Muscle layer of duodenum (tissue), 2 donors: ENCODE measurements around the gene THRB.

Experiments used
- H3K27ac ChIP-seq: one replicate; pipeline ENCODE4 v1.7.0; 2013; ENCODE audit warnings: mild to moderate bottlenecking, low read length
- H3K27me3 ChIP-seq: one replicate; pipeline ENCODE4 v1.7.0; 2013; ENCODE audit warnings: low read depth, mild to moderate bottlenecking, control low read depth, low read length
- H3K36me3 ChIP-seq, 2 donors: one replicate each; pipeline ENCODE4 v1.7.0; 2013; ENCODE audit warnings: low read length in 2 of 2, control low read depth in 1 of 2, mild to moderate bottlenecking in 1 of 2; ENCODE audit not compliant: insufficient read depth in 2 of 2, control insufficient read depth in 1 of 2
- H3K4me1 ChIP-seq, 2 donors: one replicate each; pipeline ENCODE4 v1.7.0; 2013; ENCODE audit warnings: low read length in 2 of 2, mild to moderate bottlenecking in 2 of 2, control low read depth in 1 of 2, moderate library complexity in 1 of 2; ENCODE audit not compliant: insufficient read depth in 2 of 2, control insufficient read depth in 1 of 2
- H3K4me3 ChIP-seq, 2 donors: one replicate each; pipeline ENCODE4 v1.7.0; 2013; ENCODE audit warnings: low read length in 2 of 2, low read depth in 1 of 2, mild to moderate bottlenecking in 1 of 2
- H3K9me3 ChIP-seq, 2 donors: one replicate each; pipeline ENCODE4 v1.7.0; 2013; ENCODE audit warnings: low read length in 2 of 2, control low read depth in 1 of 2, mild to moderate bottlenecking in 1 of 2; ENCODE audit not compliant: control insufficient read depth in 1 of 2
- donor health status: healthy.

THRB gene

DNA sequence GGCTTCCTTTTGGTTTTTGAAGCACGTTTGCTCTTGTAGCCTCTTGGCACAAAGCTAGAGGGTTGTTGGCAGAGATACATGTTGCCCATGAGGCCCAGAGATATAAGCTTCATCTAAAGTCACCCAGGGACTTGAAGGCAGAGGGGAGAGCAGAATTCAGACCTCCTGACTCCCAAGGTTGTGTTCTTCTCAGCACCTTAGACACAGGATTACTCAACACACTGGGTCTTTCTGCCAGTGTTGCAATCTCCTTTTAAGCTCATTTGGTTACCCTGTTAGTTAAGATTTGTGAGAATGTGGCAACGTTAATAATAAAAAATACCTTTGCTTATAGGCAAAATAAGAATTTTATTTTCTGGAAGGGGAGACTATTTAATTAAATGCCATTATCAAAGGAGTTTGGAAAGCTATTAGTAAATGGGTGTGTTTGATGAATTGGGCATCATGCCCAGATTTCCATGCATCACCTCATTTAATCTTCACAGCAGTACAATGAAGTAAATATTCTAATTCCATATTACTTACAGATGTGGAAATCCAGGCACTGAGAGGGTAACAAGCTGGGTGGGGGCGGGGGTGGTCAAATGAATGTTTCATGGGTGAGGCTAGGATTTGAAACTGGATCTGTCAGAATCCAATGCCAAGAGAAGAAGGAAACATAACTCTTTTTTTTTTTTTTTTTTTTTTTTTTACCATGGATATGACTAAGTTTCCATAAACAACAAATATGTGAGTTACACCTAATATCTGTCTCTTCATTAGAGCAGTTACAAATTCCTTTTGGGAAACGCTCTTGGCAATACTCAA lies 366.2 kb downstream of the THRB start:
- H3K4me3 ChIP-seq = no peak overlapping the region
- H3K36me3 ChIP-seq = peaks cover 0 to 17% of the 10 kb centered on the region in 2 donors
- H3K4me1 ChIP-seq = peaks cover 0 to under 1% of the 10 kb centered on the region in 2 donors
- H3K9me3 ChIP-seq = no peaks in the 10 kb centered on the region
- H3K27ac ChIP-seq = no peak overlapping the region
- no peaks in the 10 kb centered on the region for H3K27me3 ChIP-seq

DNA sequence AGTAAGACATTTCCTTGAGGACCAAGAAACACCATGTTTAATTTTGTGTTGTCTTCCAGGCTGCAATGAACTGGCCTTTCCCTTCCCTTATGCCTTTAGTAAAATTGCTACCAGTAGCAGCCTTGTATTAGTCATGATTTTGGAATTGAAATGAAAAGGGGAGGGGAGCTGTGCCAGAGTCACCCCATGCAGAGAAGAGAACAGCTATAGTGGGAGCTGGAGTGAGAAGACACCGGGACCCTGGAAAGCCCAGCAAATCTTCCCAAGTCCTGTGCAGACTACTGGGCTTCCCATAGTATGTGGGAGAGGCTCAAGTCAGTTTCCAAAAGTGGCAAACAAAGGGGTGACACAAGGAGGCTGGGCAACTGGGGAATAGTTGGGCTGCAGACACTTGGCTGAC lies 371.1 kb downstream of the THRB start:
- Histone ChIP-seq H3K4me3 (no peak overlapping the region), H3K27me3 (no peaks in the 10 kb centered on the region), H3K27ac (no peak overlapping the region), H3K9me3 (no peaks in the 10 kb centered on the region), H3K4me1 (no peaks in the 10 kb centered on the region), H3K36me3 (peaks cover 0 to 23% of the 10 kb centered on the region in 2 donors)

DNA sequence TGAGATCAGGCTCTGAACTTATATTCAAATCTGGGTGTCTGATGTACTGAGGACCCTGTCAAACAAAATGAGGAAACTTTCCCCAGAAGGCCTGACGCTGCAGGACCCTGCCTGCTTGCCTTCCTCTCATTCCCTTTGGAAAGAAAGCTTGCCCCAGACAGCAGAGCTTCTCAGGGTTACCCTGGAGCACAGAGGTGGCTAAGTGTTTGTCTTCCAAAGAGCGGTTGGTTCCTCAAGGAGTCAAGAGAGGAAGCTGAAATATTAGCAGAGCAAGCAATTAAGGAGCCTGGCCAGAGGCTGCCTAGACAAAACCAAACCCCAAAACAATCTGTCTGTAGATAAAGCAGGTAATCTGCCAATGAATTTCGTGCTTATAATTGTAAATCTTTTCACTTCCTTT lies 374.2 kb downstream of the THRB start:
- no peak overlapping the region for H3K4me3 ChIP-seq
- H3K27ac ChIP-seq = no peak overlapping the region
- peaks cover 0 to 10% of the 10 kb centered on the region in 2 donors for H3K36me3 ChIP-seq
- no peaks in the 10 kb centered on the region for H3K27me3 ChIP-seq
- H3K9me3 ChIP-seq = no peaks in the 10 kb centered on the region
- H3K4me1 ChIP-seq = no peaks in the 10 kb centered on the region

DNA sequence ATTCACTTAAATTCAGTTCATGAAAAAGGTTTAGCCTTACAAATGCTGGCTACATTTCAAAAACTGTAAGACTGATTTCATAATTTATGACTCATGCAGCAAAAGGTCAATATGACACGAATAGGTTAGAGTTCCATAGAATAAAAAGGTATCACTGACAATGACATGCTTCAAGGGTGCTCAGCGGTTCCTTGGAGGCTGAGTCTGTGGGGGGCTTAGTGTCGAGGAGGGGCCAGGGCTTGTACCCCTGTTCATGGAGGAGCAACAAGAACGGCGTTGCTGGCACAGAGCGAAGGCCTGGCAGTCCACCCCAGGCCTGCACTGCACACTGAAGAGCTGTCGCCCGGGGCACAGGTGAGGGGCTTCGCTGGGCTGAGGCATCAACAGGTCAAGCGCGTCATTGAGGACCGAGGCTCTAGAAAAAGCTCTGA lies 375.3 kb downstream of the THRB start:
- no peak overlapping the region for H3K27ac ChIP-seq
- H3K4me1 ChIP-seq = no peaks in the 10 kb centered on the region
- no peaks in the 10 kb centered on the region for H3K27me3 ChIP-seq
- no peaks in the 10 kb centered on the region for H3K9me3 ChIP-seq
- peaks cover 0 to 10% of the 10 kb centered on the region in 2 donors for H3K36me3 ChIP-seq
- H3K4me3 ChIP-seq = no peak overlapping the region

DNA sequence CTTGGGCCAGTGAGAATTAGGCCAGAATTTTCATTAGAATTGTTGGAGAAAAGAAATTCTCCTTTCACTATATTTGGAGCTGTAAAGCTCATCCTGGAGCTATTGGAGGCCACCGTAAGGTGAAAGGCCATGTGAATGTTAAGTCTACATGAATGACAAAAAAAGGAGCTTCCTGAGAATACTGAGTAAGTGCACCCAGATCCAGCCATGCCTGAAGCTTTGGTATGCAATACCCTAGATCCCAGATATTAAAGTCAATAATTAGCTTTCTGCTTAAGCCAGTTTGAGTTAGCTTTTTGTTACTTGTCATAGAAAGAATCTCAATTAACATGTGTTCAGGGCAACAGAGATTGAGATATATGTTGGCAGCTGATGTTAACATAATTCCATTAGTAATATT lies 377.1 kb downstream of the THRB start:
- Histone ChIP-seq H3K9me3 (no peaks in the 10 kb centered on the region), H3K27me3 (no peaks in the 10 kb centered on the region), H3K4me3 (no peak overlapping the region), H3K27ac (no peak overlapping the region), H3K4me1 (no peaks in the 10 kb centered on the region), H3K36me3 (peaks cover 0 to 2% of the 10 kb centered on the region in 2 donors)

DNA sequence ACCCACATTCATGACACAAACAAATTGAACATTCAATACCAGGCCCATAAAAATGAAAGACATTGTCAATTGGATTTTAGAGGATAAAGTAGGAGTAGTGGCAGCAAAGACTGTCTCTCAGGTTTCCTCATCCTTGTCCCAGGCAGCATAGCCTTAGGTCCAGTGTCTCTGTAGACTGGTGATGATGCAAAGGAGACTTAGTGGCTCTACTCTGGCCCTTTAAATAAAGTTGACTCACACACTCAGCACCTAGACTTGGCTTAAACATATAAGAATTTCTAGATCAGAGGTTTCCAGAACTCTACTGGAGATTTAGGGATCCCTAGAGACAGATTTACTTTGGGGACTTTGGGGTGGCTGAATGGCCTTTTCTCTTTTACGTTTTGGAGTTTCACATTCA lies 382.9 kb downstream of the THRB start:
- Histone ChIP-seq H3K4me1 (no peaks in the 10 kb centered on the region), H3K36me3 (no peaks in the 10 kb centered on the region), H3K27ac (no peak overlapping the region), H3K9me3 (no peaks in the 10 kb centered on the region), H3K4me3 (no peak overlapping the region), H3K27me3 (no peaks in the 10 kb centered on the region)

DNA sequence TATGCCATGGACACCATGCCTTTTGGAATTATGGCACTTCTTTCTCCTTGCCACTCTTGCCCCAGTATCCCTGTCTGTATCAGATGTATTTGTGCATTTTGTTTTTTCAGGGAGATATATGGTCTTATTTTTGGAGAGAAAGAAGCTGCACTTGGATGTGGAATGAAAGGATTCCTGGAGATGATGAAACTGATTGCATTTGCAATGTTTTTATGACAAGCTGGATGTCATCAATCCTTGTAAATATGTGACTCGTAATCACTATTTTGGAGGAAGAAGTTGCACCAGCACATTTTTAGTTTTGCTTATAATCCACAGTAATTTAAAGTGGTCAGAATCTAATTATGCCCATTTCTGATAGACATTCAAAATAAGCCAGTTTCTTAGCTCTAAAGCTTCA lies 384.6 kb downstream of the THRB start:
- H3K27me3 ChIP-seq = no peaks in the 10 kb centered on the region
- no peaks in the 10 kb centered on the region for H3K36me3 ChIP-seq
- H3K9me3 ChIP-seq = no peaks in the 10 kb centered on the region
- no peak overlapping the region for H3K4me3 ChIP-seq
- no peak overlapping the region for H3K27ac ChIP-seq
- no peaks in the 10 kb centered on the region for H3K4me1 ChIP-seq

DNA sequence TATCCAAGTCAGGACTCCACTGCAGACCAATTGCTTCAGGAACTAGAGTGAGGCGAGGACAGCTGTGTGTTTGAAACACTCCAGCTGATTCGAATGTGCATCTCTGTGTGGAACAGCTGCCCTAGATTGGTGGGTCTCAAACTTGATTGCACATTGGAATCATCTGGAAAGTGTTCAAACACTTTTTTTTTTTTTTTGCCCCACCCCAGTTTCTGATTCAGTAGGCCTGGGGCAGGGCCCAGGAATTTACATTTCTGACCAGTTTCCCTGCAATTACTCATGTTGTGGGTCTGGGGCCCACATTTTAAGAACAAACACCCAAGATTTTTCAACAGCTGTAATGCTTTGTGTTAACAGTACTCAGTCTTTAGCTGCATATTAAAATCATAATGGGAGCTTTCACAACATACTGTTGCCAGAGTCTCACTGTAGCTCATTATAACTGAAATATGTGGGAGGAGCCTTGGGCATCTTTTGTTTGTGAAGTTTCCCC lies 392.9 kb downstream of the THRB start:
- Histone ChIP-seq H3K4me3 (no peak overlapping the region), H3K36me3 (no peaks in the 10 kb centered on the region), H3K27ac (no peak overlapping the region), H3K4me1 (peaks cover 5 to 9% of the 10 kb centered on the region in 2 donors), H3K27me3 (no peaks in the 10 kb centered on the region), H3K9me3 (no peaks in the 10 kb centered on the region)

DNA sequence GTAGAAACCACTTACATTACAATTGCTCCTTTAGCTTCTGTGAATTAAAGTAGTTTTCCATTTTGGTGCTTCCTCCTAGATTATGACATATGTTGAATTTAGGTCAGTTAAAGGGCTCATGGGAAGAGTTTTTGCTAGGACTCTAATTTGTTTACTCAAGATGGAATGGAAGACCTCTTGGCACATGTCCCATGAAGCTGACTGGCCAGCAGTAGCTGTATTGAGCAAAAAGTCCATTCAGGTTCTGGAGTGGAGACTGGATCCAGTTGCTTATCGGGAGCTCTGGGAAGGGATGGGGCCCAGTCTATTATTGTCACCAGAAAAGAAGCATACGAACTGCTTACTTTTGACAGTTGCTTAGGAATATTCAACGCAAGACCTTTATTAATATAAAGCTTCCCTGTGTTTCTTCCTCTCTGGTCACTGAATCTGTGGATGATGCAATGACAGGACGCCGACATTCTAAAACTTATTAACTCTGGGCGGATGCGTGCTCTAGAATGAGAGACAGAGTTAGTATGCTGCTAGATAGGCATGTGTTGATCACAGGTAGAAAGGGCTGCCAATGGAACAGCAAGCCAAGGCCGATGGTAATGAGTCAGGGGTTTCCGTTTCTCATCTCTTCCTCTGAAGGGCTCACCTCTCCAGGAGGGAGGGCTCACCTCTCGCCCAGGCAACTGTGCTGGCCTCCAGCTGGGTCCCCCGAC lies 393.8 kb downstream of the THRB start:
- no peak overlapping the region for H3K4me3 ChIP-seq
- H3K36me3 ChIP-seq = no peaks in the 10 kb centered on the region
- peaks cover 5 to 9% of the 10 kb centered on the region in 2 donors for H3K4me1 ChIP-seq
- H3K27ac ChIP-seq = no peak overlapping the region
- no peaks in the 10 kb centered on the region for H3K9me3 ChIP-seq
- no peaks in the 10 kb centered on the region for H3K27me3 ChIP-seq

DNA sequence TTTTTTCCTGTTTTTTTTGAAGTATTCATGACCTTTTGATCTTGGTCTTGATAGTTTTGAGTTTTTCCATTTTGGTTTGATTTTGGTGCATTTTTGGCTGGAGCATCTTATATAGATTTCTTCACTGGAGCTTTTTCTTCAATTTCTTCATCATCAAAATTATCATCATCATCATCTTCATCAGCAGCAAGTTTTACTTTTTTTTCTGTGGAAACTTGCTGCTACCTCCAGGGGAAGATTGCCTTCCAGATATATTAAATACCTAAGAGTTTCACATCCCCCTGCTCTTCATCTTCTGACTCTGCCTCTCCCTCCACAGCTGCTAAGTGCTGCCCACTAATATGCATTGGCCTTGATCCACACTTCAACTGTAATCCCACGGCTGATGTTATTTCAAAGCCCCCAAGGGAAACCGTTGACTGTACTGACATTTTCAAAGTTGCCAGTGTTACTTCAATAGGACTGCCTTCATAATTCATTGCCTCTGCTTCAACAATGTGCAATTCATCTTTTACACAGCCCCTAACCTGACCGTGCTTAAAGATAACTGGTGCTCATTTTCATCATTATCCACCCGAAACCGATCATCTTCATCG lies 397.9 kb downstream of the THRB start:
- Histone ChIP-seq H3K4me1 (peaks cover 5 to 7% of the 10 kb centered on the region in 2 donors), H3K27ac (no peak overlapping the region), H3K4me3 (no peak overlapping the region), H3K27me3 (no peaks in the 10 kb centered on the region), H3K36me3 (no peaks in the 10 kb centered on the region), H3K9me3 (no peaks in the 10 kb centered on the region)

DNA sequence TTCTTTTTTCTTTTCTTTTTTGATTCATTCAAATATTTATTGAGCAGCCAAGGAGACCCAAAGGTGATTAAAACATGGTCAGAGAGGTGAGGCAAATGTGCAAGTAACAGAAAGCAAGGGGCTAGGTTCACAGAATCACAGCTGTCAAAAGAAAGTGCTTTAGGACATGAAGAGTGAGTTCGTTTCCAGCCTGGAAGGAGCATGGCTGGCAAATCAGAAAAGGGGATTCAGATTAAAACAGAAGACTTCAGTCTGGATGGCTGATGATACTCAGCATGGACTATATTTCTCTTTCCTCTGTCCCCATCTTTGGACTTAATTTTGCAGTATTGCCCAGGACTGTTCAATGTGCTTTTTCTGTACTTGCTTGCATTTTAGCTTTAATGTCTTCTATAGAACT lies 398.4 kb downstream of the THRB start:
- no peak overlapping the region for H3K27ac ChIP-seq
- no peaks in the 10 kb centered on the region for H3K36me3 ChIP-seq

More for the DNA sequence above, 398.4 kb downstream of the THRB start:
- Histone ChIP-seq H3K4me1 (peaks cover 5 to 6% of the 10 kb centered on the region in 2 donors), H3K9me3 (no peaks in the 10 kb centered on the region), H3K4me3 (no peak overlapping the region), H3K27me3 (no peaks in the 10 kb centered on the region)
